Neutrophil (primary cell): Measurements from ENCODE around the gene CAMTA1.

Experiments used
- H3K27ac ChIP-seq: fragments of 200-600 bp; sonication (generic); 2 replicates; pipeline ENCODE4 v1.5.1; 2016; ENCODE audit warnings: mild to moderate bottlenecking, moderate library complexity
- H3K27me3 ChIP-seq: fragments of 200-600 bp; sonication (generic); 2 replicates; pipeline ENCODE4 v1.6.0; 2016; ENCODE audit warnings: mild to moderate bottlenecking
- H3K36me3 ChIP-seq: fragments of 200-600 bp; sonication (generic); 2 replicates; pipeline ENCODE4 v1.5.1; 2017
- H3K4me1 ChIP-seq, 2 experiments: fragments of 200-600 bp in 1 of 2; sonication (generic) in 1 of 2; 1 replicate in 1 of 2; 2 replicates in 1 of 2; pipeline versions ENCODE4 v1.5.1 to v1.6.1; 2013 to 2016; ENCODE audit warnings: low read depth in 1 of 2, low read length in 1 of 2, mild to moderate bottlenecking in 1 of 2, moderate library complexity in 1 of 2; ENCODE audit not compliant: control insufficient read depth in 1 of 2, insufficient read depth in 1 of 2
- H3K4me3 ChIP-seq, 2 experiments: fragments of 200-600 bp in 1 of 2; sonication (generic) in 1 of 2; 1 replicate in 1 of 2; 2 replicates in 1 of 2; pipeline ENCODE4 v1.5.1; 2013 to 2016; ENCODE audit warnings: low read depth in 1 of 2, low read length in 1 of 2, mild to moderate bottlenecking in 1 of 2, moderate library complexity in 1 of 2
- H3K9me3 ChIP-seq: fragments of 200-600 bp; sonication (generic); 2 replicates; pipeline ENCODE4 v1.5.1; 2016
- CTCF ChIP-seq: fragments of 200-600 bp; sonication (generic); IDR thresholded peaks from 2 replicates; pipeline ENCODE4 v1.5.1; 2016; ENCODE audit warnings: antibody characterized with exemption

The CAMTA1 gene

GRCh38 chr1:6965935-6966241 lies 180.6 kb downstream of the CAMTA1 start:
- peaks cover 0 to 10% of the 10 kb centered on the region in 2 experiments for H3K4me1 ChIP-seq
- no peak overlapping the region for H3K4me3 ChIP-seq
- no peak for TF ChIP-seq CTCF
- no peak overlapping the region for H3K27ac ChIP-seq
- peaks cover 94% of the 10 kb centered on the region for H3K27me3 ChIP-seq
- H3K36me3 ChIP-seq: no peaks in the 10 kb centered on the region
- H3K9me3 ChIP-seq: no peaks in the 10 kb centered on the region

- Histone ChIP-seq H3K9me3 (no peaks in the 10 kb centered on the region), H3K27me3 (peaks cover 90% of the 10 kb centered on the region), H3K4me3 (no peak overlapping the region), H3K27ac (no peak overlapping the region), H3K4me1 (peaks cover 0 to 10% of the 10 kb centered on the region in 2 experiments), H3K36me3 (no peaks in the 10 kb centered on the region)
- TF ChIP-seq CTCF: no peak
Observed at GRCh38 chr1:6966326-6966725, 181.1 kb downstream of the CAMTA1 start.

GRCh38 chr1:6967431-6968111 lies 182.3 kb downstream of the CAMTA1 start:
- H3K27ac ChIP-seq: no peak overlapping the region
- H3K36me3 ChIP-seq: no peaks in the 10 kb centered on the region
- no peak overlapping the region for H3K4me3 ChIP-seq
- H3K4me1 ChIP-seq: peaks cover 0 to 4% of the 10 kb centered on the region in 2 experiments
- H3K9me3 ChIP-seq: no peaks in the 10 kb centered on the region
- TF ChIP-seq CTCF: no peak
- peaks cover 77% of the 10 kb centered on the region for H3K27me3 ChIP-seq

DNA sequence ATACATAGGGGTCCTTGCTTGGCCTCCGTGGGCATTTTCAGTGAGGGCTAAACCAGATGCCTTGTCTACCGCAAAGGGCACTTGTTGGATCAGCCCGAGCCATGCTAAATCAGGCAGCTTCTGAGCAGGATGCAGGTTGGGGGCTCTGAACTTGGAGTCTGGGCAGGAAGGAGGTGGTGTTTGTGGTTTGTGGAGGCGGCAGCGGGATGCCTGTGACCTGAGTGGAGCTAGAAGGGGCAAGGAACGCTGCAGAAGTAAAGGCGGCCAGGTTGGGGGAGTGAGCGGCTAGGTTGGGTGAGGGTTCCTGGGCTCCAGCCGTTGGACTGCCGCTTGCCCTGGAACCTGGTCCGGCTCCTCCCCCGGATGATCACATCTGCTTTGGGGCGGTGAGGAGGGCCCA lies 183.9 kb downstream of the CAMTA1 start:
- TF ChIP-seq CTCF: no peak
- Histone ChIP-seq H3K4me3 (no peak overlapping the region), H3K36me3 (no peaks in the 10 kb centered on the region), H3K4me1 (no peaks in the 10 kb centered on the region), H3K9me3 (no peaks in the 10 kb centered on the region), H3K27me3 (peaks cover 62% of the 10 kb centered on the region), H3K27ac (no peak overlapping the region)

DNA sequence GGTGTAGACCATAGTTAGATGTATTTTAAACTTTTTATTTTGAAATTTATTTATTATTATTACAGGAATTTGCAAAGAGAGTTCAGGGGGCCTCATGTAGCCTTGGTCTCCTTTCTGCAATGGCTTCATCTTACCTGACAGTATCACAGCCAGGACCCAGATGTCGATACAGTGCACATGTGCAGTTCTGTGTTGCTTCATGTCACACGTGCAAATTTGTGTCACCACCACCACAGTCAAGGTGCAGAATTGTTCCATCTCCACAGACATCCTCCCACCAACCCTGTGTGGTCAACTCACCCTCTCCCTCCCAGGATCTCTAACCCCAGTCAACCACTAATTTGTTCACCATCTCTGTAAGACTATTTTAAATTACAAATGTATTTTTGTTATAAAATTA lies 184.5 kb downstream of the CAMTA1 start:
- no peaks in the 10 kb centered on the region for H3K36me3 ChIP-seq
- no peak overlapping the region for H3K27ac ChIP-seq
- no peaks in the 10 kb centered on the region for H3K9me3 ChIP-seq
- H3K4me1 ChIP-seq: no peaks in the 10 kb centered on the region
- no peak overlapping the region for H3K4me3 ChIP-seq
- TF ChIP-seq CTCF: no peak
- peaks cover 55% of the 10 kb centered on the region for H3K27me3 ChIP-seq

- H3K4me3 ChIP-seq: no peak overlapping the region
- H3K36me3 ChIP-seq: no peaks in the 10 kb centered on the region
- H3K9me3 ChIP-seq: no peaks in the 10 kb centered on the region
- H3K27ac ChIP-seq: no peak overlapping the region
- no peaks in the 10 kb centered on the region for H3K4me1 ChIP-seq
- H3K27me3 ChIP-seq: peaks cover 51% of the 10 kb centered on the region
- TF ChIP-seq CTCF: no peak
Observed at GRCh38 chr1:6970221-6970620, 185.0 kb downstream of the CAMTA1 start.
